Measurements from ENCODE around the gene SBSN. TPM values are rescaled to one million over a fixed set of nuclear protein-coding genes. Genes with fewer than 3 reads are reported as not detected.

SBSN gene, protein sequence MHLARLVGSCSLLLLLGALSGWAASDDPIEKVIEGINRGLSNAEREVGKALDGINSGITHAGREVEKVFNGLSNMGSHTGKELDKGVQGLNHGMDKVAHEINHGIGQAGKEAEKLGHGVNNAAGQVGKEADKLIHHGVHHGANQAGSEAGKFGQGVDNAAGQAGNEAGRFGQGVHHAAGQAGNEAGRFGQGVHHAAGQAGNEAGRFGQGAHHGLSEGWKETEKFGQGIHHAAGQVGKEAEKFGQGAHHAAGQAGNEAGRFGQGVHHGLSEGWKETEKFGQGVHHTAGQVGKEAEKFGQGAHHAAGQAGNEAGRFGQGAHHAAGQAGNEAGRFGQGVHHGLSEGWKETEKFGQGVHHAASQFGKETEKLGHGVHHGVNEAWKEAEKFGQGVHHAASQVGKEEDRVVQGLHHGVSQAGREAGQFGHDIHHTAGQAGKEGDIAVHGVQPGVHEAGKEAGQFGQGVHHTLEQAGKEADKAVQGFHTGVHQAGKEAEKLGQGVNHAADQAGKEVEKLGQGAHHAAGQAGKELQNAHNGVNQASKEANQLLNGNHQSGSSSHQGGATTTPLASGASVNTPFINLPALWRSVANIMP
- total RNA-seq, result 0.65 and 1.6 TPM in 2 replicates

DNA sequence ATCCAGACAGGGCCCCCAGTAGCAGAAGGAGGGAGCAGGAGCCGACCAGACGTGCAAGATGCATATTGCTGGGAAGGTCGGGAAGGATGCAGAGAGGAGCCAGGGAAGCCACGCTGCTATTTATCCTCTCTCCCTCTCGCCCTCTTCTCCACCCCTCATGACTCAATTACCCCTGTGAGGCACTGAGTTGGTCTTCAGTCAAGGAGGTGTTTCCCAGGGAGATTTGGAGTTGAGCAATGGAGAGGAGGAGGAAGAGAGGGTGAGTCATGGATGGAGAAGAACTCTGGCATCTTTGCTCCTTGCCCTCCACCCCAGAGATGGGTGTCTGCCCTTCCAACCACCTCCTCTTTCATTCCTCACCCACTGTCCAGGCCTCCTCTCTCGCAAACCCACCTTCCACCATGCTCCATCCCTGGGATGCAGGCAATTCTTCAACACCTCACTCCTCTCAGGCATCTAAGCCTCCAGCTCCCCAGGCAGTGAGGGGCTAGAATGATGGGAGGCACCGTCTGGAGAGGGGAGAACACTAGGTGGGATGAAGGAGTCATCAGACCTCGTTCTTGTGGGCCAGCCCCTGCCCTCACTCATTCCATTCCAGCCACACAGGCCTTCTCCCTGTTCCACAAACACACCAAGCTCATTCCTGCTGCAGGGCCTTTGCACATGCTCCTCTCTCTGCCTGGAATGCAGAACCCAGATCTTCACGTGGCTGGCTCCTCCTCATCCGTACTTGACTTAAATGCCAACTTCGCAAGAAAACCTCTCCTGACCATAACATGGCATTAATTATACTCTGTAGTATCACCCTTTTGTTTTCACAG lies at the start of gene SBSN:
SBSN (minus strand) TSS at position 94 of the 821 bp plus-strand sequence; CDS start at position 64, 30 bp downstream.

DNA sequence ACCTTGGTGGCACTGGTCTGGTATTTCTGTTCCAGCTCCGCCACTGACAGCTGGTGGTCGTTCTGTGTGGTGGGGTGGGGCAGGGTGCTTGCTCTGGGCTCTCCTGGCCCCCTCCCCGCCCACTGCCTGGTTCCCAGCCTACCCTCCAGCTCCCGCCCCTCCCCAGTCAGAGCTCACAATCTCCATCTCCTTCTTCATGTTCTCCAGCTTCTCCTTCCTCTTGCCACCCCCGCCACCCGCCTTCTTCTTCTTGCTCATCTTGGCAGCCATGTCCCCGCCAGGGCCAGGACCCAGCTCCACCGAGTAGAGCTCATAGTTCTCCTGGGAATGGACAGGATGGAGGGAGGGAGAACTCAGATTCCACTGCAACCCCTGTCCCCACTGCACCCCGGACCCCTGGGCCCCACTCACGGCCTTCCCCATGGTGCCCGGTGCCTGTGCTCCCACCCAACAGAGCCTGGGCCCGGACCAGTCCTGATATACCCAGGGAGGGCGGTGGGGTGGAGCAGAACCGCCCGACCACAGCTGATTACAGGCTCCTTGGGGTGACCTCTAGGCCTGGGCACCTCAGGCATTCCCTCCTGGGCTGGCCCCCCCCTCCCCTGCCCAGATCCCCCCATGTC lies 35.2 kb upstream of the SBSN start, which contains the start of gene ATP4A:
ATP4A (minus strand) TSS at position 452 of the 623 bp plus-strand sequence; CDS start at position 423, 29 bp downstream.

DNA sequence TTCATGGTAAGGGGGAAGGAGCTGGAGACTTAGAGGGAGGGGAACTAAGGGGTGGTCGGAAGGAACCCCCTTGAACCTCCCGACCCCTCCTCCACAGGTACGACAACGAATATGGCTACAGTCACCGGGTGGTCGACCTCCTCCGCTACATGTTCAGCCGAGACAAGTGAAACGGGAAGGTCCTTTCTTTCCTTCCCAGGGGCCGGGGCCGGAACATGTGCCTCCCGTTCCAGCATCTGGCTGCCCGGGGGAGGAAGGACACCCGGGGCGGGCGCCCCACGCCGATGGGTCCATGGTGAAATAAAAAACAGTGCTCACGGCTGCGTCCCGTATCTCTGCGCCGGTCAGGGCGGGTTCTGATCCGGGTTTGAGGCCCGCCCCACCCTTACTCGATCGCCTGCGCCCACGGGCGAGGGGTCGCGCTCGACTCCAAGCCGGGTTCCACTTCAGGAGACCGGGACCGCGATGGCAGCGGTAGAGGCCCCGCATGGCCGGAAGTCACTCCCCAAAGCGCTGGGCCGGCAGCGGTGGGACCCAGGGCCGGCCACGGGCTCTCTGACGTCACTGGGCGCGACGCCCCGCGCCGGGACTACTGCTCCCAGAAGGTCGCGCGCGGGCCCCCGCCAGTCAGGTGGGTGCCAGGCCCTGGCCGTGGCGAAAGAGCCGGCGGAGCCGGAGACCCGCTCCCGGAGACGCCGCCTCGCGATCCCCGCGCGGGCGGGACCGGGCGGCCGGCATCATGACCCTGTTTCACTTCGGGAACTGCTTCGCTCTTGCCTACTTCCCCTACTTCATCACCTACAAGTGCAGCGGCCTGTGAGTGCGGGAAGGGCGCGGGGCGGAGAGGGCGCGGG lies 17.1 kb upstream of the SBSN start, which contains the start of gene TMEM147:
TMEM147 (plus strand) TSS at position 626 of the 854 bp plus-strand sequence; CDS start at position 740, 114 bp downstream.

DNA sequence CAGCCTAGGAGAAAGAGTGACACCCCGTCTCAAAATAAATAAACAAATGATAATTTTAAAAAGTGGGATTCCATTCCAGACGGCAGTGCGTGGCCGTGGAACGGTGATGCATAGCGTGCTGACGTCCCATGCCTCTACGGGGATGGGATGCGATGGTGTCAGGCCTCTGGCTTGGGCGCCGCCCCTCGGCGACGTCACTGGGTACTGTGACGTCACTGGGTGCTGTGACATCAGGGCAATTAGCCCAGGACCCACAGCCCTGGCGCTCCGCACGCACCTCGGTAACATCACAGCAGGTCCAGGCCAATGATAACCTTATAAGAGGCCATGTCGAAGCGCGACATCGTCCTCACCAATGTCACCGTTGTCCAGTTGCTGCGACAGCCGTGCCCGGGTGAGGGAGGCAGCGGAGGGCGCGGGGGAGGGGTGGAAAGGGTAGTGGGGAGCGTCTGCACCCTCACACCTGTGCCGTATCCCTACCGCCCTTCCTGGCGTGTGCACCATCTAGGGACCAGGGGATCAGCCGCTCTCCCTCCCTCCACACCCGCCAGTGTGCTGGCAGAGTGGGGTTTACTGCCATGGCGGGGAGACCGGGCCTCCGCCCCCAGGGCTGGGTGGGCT lies 5.2 kb upstream of the SBSN start, which contains the start of gene GAPDHS:
GAPDHS (plus strand) TSS at position 256 of the 621 bp plus-strand sequence; CDS start at position 328, 72 bp downstream.

DNA sequence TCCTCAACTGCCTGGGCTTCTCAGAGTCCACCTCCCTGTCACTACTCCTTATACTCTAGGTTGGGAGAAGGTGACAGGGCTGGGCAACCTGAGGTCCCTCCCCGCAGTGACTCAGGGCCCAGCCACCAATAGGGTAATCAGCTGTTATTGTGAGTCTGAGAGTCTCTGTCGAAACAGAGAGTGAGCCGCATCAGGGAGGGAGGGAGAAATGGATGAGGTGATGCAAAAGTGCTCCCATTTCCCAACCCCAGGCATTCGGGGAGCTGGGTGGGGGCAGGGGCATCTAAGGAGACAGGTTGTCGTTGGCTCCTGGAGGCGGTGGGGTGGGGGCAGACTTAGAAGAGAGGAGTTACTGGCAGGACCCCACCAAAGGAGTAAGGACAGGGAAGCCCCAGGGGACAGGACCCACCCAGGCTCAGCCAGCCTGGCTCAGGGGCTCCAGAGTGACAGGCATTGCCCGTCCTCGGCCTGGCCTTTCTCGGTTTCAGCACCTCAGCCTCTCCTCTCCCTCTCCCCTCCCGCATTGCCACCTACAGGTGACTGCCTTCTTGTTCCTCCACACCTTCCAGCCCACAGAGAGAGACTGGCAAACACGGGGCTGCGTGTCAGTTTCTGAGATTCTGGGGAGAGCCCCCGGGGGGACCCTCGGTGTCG lies 14.4 kb downstream of the SBSN start, which contains the start of gene DMKN:
DMKN (minus strand) TSS at position 22 of the 654 bp plus-strand sequence. CDS start 174 bp downstream, outside the sequence.

DNA sequence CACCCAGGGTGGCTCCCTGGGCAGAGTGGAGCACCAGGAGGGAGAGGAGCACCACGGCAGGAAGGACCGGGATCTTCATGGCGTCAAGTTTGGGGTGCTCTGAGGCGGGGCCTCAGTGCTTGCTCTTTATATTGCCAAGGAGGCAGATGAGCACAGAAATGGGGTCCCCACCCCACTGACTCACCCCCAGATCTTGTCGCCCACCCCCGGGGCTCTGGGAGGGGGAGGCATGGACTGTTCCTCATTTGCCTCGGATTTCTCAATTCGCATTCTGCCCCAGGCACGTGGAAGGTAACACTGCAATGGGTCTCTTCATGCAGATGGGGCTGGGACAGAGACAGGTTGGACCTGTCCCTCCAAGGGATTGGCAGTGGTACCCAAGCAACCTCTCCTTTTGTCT lies 37.7 kb downstream of the SBSN start, which contains the start of gene KRTDAP:
KRTDAP (minus strand) TSS at position 101 of the 400 bp plus-strand sequence; CDS start at position 79, 22 bp downstream.

Other genes with a start within 250 kb of the SBSN start
- gene HAMP, start 245.8 kb downstream of the SBSN start, total RNA-seq, result under 0.01 TPM in 1 of 2 replicates, not detected in the other
- gene MAG, start 236.2 kb downstream of the SBSN start, total RNA-seq, result not detected in 2 replicates
- gene CD22, start 199.1 kb downstream of the SBSN start, total RNA-seq, result not detected in 2 replicates
- not detected in 2 replicates for gene FFAR1, start 180.4 kb downstream of the SBSN start, total RNA-seq
- gene FFAR3, start 169.9 kb downstream of the SBSN start, total RNA-seq, result not detected in 2 replicates
- gene GPR42, start 157.2 kb downstream of the SBSN start, total RNA-seq, result not detected in 2 replicates
- not detected in 2 replicates for gene FFAR2, start 80.1 kb downstream of the SBSN start, total RNA-seq
- not detected in 2 replicates for gene KRTDAP, start 37.8 kb downstream of the SBSN start, total RNA-seq
- gene DMKN, start 14.7 kb downstream of the SBSN start, total RNA-seq, result 5.2 and 9.2 TPM in 2 replicates
- gene GAPDHS, start 5.1 kb upstream of the SBSN start, total RNA-seq, result not detected in 2 replicates
- 46.4 and 51.9 TPM in 2 replicates for gene TMEM147, start 17.3 kb upstream of the SBSN start, total RNA-seq
- gene ATP4A, start 35.3 kb upstream of the SBSN start, total RNA-seq, result not detected in 2 replicates
- gene PMIS2, start 57.9 kb upstream of the SBSN start, total RNA-seq, result not detected in 2 replicates
- gene HAUS5, start 84.4 kb upstream of the SBSN start, total RNA-seq, result 4.1 and 5.4 TPM in 2 replicates
- 41.4 and 46.0 TPM in 2 replicates for gene RBM42, start 100.7 kb upstream of the SBSN start, total RNA-seq
- gene ETV2, start 113.4 kb upstream of the SBSN start, total RNA-seq, result 0.65 TPM in 1 of 2 replicates, not detected in the other
- 153 and 283 TPM in 2 replicates for gene COX6B1, start 120.0 kb upstream of the SBSN start, total RNA-seq
- not detected in 2 replicates for gene UPK1A, start 138.2 kb upstream of the SBSN start, total RNA-seq
- gene ZBTB32, start 176.2 kb upstream of the SBSN start, total RNA-seq, result not detected in 2 replicates
- gene KMT2B, start 189.7 kb upstream of the SBSN start, total RNA-seq, result 6.6 and 9.1 TPM in 2 replicates
- gene IGFLR1, start 214.1 kb upstream of the SBSN start, total RNA-seq, result 0.73 and 0.97 TPM in 2 replicates
- 6.8 and 7.2 TPM in 2 replicates for gene U2AF1L4, start 217.1 kb upstream of the SBSN start, total RNA-seq
- 6.5 and 8.9 TPM in 2 replicates for gene PSENEN, start 217.3 kb upstream of the SBSN start, total RNA-seq
- 11.4 and 14.7 TPM in 2 replicates for gene LIN37, start 220.3 kb upstream of the SBSN start, total RNA-seq
- gene HSPB6, start 228.7 kb upstream of the SBSN start, total RNA-seq, result 13.6 and 14.8 TPM in 2 replicates
- gene PROSER3, start 229.9 kb upstream of the SBSN start, total RNA-seq, result 10.2 and 10.6 TPM in 2 replicates
- gene ARHGAP33, start 247.3 kb upstream of the SBSN start, total RNA-seq, result 3.0 and 6.8 TPM in 2 replicates